Sigmoid colon (tissue), 7 donors: ENCODE measurements around the gene TNFSF18. TPM values are rescaled to one million over a fixed set of nuclear protein-coding genes. Genes with fewer than 3 reads are reported as not detected.

ENCODE experiments used
- DNase-seq: peaks from one replicate; pipeline ENCODE4 v3.0.0-alpha.2; 2019
- H3K27ac ChIP-seq, 4 donors: fragments of 200-600 bp; sonication (generic); one replicate each; pipeline ENCODE4 v1.5.1; 2016 to 2019; ENCODE audit warnings: mild to moderate bottlenecking in 1 of 4
- H3K27me3 ChIP-seq, 3 donors: fragments of 200-600 bp; sonication (generic); one replicate each; pipeline ENCODE4 v1.5.1; 2019; ENCODE audit warnings: mild to moderate bottlenecking in 1 of 3
- H3K36me3 ChIP-seq, 4 donors: fragments of 200-600 bp; sonication (generic); one replicate each; pipeline ENCODE4 v1.5.1; 2016 to 2019
- H3K4me1 ChIP-seq, 4 donors: fragments of 200-600 bp; sonication (generic); one replicate each; pipeline ENCODE4 v1.5.1; 2017 to 2019
- H3K4me3 ChIP-seq, 4 donors: fragments of 200-600 bp; sonication (generic); one replicate each; pipeline ENCODE4 v1.5.1; 2017 to 2019; ENCODE audit warnings: mild to moderate bottlenecking in 2 of 4, moderate library complexity in 1 of 4
- H3K9me3 ChIP-seq, 4 donors: fragments of 200-600 bp in 3 of 4; sonication (generic) in 3 of 4; one replicate each; pipeline versions ENCODE4 v1.5.1 to v1.6.1; 2013 to 2019
- EP300 ChIP-seq, 4 donors: sonication (generic); formaldehyde crosslinking; IDR thresholded peaks; one replicate each; pipeline ENCODE4 v1.6.1; 2017; ENCODE audit warnings: antibody characterized with exemption in 4 of 4
- POLR2A ChIP-seq, 2 donors: fragments of 450-650 bp; IDR thresholded peaks; one replicate each; pipeline ENCODE4 v1.6.1; 2016; ENCODE audit warnings: antibody characterized with exemption in 2 of 2, mild to moderate bottlenecking in 2 of 2, moderate library complexity in 2 of 2
- POLR2AphosphoS5 ChIP-seq, 4 donors: sonication (generic); formaldehyde crosslinking; IDR thresholded peaks; one replicate each; pipeline ENCODE4 v1.6.1; 2017; ENCODE audit warnings: antibody characterized with exemption in 4 of 4
- WGBS, 2 donors: extraction: QIAGEN DNeasy Blood & Tissue Kit; methylation state at CpG; one replicate each; pipeline ENCODE4 v1.1.7; 2013; 5-methylcytosine and 5-hydroxymethylcytosine counted together
- intact Hi-C: fragments of 100-400 bp; cut with DNase I; formaldehyde crosslinking; loops from one replicate; pipeline ENCODE4 v1.15.1; 2023
- polyA plus RNA-seq, 3 donors: library from polyadenylated mRNA; stranded (reverse); fragments of 200-250 nt; gene quantifications; one replicate each; pipeline ENCODE4 v1.2.3, GENCODE V29; 2013
- total RNA-seq, 4 donors: library from RNA; depleted of rRNA; stranded (reverse); fragments of >200 nt; gene quantifications; one replicate each; pipeline ENCODE4 v1.1.0, GENCODE V29; 2016
- TF ChIP-seq, protein P1 (sequence below), 4 experiments: fragments of 450-650 bp in 3 of 4; fragments of 200-600 bp in 1 of 4; IDR thresholded peaks; one replicate each; pipeline ENCODE4 v1.5.1; 2016 to 2019; ENCODE audit warnings: antibody characterized with exemption in 4 of 4, mild to moderate bottlenecking in 3 of 4, moderate library complexity in 2 of 4
- donor health status: healthy with polysubstance abuse.
- donor health status: Bipolar disorder and iron deficiency.
- donor health status: healthy.

Gene TNFSF18
- total and polyA plus RNA-seq, 7 donors: 0.06 to 0.55 TPM; not detected in 5

- no peak for DNase-seq
- TF ChIP-seq POLR2AphosphoS5 (IDR thresholded peaks at IDR 0.05) (no peak), POLR2A (IDR thresholded peaks at IDR 0.05) (no peak), EP300 (IDR thresholded peaks at IDR 0.05) (no peak)
- TF ChIP-seq, protein P1, sequence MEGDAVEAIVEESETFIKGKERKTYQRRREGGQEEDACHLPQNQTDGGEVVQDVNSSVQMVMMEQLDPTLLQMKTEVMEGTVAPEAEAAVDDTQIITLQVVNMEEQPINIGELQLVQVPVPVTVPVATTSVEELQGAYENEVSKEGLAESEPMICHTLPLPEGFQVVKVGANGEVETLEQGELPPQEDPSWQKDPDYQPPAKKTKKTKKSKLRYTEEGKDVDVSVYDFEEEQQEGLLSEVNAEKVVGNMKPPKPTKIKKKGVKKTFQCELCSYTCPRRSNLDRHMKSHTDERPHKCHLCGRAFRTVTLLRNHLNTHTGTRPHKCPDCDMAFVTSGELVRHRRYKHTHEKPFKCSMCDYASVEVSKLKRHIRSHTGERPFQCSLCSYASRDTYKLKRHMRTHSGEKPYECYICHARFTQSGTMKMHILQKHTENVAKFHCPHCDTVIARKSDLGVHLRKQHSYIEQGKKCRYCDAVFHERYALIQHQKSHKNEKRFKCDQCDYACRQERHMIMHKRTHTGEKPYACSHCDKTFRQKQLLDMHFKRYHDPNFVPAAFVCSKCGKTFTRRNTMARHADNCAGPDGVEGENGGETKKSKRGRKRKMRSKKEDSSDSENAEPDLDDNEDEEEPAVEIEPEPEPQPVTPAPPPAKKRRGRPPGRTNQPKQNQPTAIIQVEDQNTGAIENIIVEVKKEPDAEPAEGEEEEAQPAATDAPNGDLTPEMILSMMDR (IDR thresholded peaks at IDR 0.05): no peak
- WGBS, 2 donors: 89 to 97% methylated on average over 1 of the region's 1 CpG
These were observed 36.6 kb downstream of the TNFSF18 start for GRCh38 chr1:173014160-173014559.

DNA sequence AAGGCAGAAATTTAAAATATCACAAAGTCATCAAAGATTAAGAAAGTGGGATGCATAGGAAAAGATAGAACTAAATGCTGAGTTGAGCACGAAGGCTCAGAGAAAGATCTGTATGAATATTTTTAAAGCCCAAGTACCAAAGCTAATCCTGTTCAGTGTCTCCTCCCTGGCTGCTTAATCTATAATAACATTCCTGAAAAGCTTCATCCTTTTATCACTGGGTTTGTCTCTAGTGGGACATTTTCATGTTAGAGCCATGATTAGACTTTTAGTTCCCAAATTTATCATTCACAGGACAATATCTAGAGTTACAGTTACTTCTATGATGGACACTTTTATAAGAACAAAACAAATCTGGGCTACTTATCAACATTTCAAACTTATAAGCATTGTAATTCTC lies 38.6 kb downstream of the TNFSF18 start:
- no peak for DNase-seq
- Histone ChIP-seq H3K4me1 (peaks cover 0 to 8% (median 2%) of the 10 kb centered on the region in 4 donors), H3K9me3 (no peaks in the 10 kb centered on the region), H3K27me3 (no peaks in the 10 kb centered on the region), H3K36me3 (no peaks in the 10 kb centered on the region), H3K4me3 (no peak overlapping the region), H3K27ac (no peak overlapping the region)
- intact Hi-C loops: no loop called here
- 95 to 98% methylated on average over 1 of the region's 1 CpG for WGBS, 2 donors
- TF ChIP-seq, protein P1 (IDR thresholded peaks at IDR 0.05): no peak
- TF ChIP-seq POLR2AphosphoS5 (IDR thresholded peaks at IDR 0.05) (no peak), POLR2A (IDR thresholded peaks at IDR 0.05) (no peak), EP300 (IDR thresholded peaks at IDR 0.05) (no peak)

More at GRCh38 chr1:173014160-173014559, 36.6 kb downstream of the TNFSF18 start:
- no peaks in the 10 kb centered on the region for H3K36me3 ChIP-seq
- intact Hi-C loops: no loop called here
- H3K27me3 ChIP-seq: no peaks in the 10 kb centered on the region
- no peak overlapping the region for H3K4me3 ChIP-seq
- H3K27ac ChIP-seq: no peak overlapping the region
- no peaks in the 10 kb centered on the region for H3K9me3 ChIP-seq
- peaks cover 0 to 8% (median 2%) of the 10 kb centered on the region in 4 donors for H3K4me1 ChIP-seq

DNA sequence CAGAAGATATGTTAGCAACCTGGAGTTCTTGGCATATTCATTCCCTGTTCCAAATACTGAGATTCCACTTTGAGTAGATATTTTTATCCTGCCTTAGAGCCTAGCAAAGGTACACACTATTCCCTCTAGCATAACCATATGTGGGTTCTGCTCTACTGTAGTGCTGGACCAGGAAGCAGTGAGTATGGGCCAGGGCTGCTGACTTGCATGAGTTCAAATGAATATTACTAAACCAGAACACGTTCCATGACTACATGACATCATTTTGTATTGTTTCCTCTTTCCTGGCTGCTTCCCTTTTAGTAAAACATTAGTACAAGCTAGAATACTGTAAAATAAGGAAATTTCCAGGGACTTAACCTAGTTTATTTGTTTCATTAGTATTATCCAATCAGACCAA lies 41.1 kb downstream of the TNFSF18 start:
- Histone ChIP-seq H3K27me3 (no peaks in the 10 kb centered on the region), H3K36me3 (no peaks in the 10 kb centered on the region), H3K4me1 (peaks cover 0 to 8% (median 2%) of the 10 kb centered on the region in 4 donors), H3K9me3 (no peaks in the 10 kb centered on the region), H3K27ac (peak overlapping the region in 1 of 4 donors; percentile 37), H3K4me3 (no peak overlapping the region)
- DNase-seq: no peak
- TF ChIP-seq POLR2AphosphoS5 (IDR thresholded peaks at IDR 0.05) (no peak), EP300 (IDR thresholded peaks at IDR 0.05) (no peak), POLR2A (IDR thresholded peaks at IDR 0.05) (no peak)
- TF ChIP-seq, protein P1 (IDR thresholded peaks at IDR 0.05): no peak
- WGBS, 2 donors: 62 to 83% methylated on average over 1 of the region's 1 CpG
- intact Hi-C loops: no loop called here

- H3K27ac ChIP-seq: no peak overlapping the region
- H3K4me1 ChIP-seq: peaks cover 0 to 8% (median 2%) of the 10 kb centered on the region in 4 donors
- TF ChIP-seq, protein P1 (IDR thresholded peaks at IDR 0.05): no peak
- TF ChIP-seq POLR2AphosphoS5 (IDR thresholded peaks at IDR 0.05) (no peak), EP300 (IDR thresholded peaks at IDR 0.05) (no peak), POLR2A (IDR thresholded peaks at IDR 0.05) (no peak)
- H3K4me3 ChIP-seq: no peak overlapping the region
- DNase-seq: no peak
- H3K9me3 ChIP-seq: no peaks in the 10 kb centered on the region
- 69 to 73% methylated on average over 2 of the region's 2 CpGs for WGBS, 2 donors
- intact Hi-C loops: no loop called here
- H3K36me3 ChIP-seq: no peaks in the 10 kb centered on the region
- H3K27me3 ChIP-seq: no peaks in the 10 kb centered on the region
These were observed 45.4 kb downstream of the TNFSF18 start for GRCh38 chr1:173005196-173005864.
